Stimulated activated CD4-positive, alpha-beta T cell treated with anti-CD3 and anti-CD28 coated beads, Interleukin-4, amount 100 ng/mL, for 4 hours (primary cell): ENCODE data around the gene PPY.
"Not testable (repeated sequence)": the region's sequence is repeated elsewhere in the genome, so short reads cannot be mapped to it uniquely, and the experiment has no call there.

ENCODE experiments used
- DNase-seq, 2 experiments: peaks; one replicate each; pipeline ENCODE4 v3.0.0-alpha.2; 2020

Gene PPY

DNA sequence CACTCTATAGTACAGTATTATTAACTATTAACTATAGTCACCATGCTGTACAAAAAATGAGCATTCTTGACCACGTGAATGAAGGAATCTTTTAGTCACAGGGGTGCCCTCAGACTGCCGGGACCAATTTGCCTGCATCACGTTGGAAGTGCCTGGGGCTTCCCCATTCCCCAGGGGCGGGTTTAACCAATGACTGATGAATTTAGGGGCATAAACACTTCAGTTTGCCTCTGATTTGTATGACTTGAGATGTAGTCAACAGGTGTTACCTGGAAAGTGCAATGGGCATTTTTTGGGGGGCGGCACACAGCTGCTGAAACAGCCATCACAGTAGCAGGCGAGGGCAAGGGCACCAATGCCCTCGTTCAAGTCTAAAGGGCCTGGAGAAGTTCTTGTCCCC, 20.2 kb upstream of the PPY start:
- DNase-seq, result no peak

DNA sequence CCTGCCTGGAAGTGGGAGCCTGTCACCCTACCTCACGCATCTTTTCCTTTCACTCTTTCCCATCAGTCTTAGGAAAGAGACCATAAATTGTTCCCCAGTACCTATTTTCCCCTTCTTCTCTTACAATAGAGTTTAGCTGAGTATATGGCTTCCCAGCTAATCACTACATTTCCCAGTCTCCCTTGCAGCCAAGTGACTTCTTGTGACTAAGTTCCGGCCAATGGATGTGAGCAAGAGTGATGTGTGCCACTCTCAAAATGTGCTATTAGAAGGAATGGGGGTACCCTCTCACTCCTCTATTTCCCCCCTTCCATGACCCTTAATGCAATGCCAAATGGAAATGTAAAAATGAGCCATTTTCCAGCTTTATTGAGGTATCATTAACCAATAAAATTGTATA, 19.7 kb upstream of the PPY start:
- no peak for DNase-seq

DNA sequence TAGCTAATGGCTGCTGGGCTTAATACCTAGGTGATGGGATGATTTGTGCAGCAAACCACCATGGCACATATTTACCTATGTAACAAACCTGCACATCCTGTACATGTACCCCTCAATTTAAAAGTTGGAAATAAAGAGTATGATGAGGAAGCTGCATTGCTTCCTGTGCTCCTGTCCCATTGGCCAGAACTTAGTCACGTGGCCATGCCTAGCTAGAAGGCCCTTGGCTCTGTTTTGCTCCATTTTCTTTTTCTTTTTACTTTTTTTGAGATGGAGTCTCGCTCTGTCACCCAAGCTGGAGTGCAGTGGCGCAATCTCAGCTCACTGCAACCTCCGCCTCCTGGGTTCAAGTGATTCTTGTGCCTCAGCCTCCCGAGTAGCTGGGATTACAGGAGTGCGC, 19.0 kb upstream of the PPY start:
- DNase-seq, result not testable (repeated sequence)

DNA sequence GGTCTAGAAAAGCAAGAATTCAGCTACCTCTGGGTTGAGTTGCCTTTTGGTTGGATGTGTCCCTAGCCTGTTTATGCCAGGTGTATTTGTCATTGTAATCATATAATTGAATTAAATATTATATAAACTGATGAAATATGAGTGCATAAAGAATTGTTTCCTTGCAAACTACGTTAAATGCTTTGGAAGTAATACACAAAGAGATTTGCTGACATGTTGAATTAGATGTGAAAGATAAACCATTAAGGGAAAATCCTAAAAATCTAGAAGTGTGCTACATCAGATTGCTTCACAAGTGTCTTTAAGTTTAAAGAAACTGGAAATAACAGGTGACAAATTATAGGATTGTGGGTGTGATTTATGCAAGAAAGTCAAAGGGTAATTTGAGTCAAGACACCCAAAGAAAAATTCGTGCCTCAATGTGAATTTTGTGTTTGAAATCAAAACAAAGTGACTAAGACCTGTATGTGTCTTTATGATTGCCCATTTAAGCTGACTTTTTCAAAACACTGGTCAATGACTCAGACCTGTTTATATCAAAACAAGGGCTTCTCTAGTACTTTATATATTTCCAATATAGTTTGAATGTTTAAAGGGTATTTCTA, 16.6 kb upstream of the PPY start:
- no peak for DNase-seq

DNA sequence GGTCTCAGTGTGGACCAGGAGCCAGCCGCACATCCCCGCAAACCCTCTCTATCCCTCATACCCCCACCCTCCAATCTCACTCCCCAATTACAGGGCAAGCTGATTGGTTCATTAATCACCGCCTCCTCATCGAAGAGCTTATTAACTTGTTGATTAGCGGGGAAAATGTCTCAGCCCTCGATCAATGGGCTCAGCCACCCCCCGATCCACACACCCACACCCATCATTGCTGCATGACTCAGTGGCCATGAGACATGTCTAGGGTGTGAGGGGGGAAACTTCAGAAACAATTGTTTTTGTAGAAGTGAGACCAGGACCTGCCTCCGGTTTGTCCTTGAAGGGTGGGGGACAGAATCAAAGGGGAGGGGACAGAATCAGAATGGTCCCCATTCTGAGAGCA, 13.9 kb upstream of the PPY start:
- no peak for DNase-seq

DNA sequence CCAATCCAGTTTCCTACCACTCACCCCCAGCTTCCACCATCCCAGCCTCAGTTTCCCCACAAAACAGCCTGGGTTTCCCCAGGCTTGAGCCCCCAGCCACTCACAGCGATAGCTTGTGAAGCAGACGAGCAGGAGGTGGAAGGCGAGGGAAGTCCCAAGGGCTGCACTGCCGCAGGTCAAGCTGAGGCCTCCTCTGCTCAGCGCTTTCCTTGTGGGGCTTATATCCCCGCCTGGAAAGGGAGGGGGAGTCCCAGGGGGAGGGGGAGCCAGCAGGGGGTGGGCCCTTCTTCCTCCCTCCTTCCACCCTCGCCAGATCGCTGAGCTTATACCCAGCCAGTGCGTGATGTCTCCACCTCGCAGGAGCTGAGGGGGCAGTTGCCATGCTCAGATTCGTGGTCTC, 11.5 kb upstream of the PPY start, which contains the start of gene PYY:
PYY (minus strand) TSS at position 195 of the 400 bp plus-strand sequence. CDS start 457 bp downstream, outside the sequence.
- DNase-seq, result no peak

DNA sequence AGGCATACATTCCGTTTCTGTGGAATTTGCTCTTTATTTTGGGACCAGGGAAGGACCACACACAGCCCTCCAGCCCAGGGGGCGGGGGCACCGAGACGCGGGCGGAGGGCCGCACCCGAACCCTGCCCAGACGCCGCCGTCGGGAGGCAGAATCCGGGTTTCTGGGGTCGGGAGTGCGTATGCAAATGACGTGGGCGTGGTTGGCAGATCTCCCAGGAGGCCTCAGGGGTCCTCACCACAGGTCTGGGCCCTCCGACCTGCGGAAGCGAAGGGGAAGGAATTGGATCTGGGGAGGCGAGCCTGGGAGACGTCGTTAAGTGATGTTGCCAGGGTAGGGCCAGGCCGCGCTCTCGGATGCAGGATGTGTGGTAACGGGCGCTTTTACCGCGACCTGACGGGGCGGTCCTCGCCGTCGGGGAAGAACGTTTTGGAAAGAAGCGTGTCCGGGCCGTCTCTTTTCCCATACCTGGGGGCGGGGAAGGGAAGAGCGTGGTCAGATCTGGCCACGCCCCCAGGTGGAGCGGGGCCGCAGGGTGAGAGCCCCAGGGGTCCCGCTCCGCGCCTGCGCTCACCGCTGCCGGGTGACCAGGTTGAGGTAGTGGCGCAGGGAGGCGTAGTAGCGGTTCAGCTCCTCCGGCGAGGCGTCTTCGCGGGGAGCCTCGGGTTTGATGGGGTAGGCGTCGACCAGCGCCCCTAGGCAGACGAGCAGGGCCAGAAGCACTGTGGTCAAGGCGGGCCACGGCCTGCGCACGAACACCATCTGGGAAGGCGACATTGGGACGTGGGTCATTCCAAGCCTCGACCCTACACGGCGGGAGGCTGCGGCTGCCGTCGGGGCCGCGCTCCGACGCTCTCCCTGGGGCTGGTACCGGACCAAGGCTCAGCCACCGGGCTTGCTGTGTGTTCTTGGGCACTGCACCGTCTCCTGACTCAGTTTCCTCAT, 10.7 kb upstream of the PPY start:
- DNase-seq, result no peak

DNA sequence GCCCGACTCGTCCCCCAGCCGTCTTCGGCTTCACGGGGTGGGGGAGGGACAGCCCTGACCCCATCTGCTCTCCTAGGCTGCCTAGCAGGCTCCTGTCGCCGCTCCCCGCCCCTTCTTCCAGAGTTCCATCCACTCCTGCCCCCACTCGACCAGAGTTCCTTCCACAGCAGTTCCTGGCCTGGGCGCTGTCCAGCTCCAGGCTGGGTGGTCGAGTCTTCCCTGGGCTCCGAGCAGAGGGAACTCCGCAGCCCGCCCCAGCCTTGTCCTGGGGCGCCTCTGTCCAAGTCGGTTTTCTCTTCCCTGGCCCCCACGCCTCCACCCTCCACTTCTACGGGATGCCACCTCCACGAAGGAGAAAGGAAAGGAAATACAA, 10.1 kb upstream of the PPY start:
- DNase-seq, result no peak

DNA sequence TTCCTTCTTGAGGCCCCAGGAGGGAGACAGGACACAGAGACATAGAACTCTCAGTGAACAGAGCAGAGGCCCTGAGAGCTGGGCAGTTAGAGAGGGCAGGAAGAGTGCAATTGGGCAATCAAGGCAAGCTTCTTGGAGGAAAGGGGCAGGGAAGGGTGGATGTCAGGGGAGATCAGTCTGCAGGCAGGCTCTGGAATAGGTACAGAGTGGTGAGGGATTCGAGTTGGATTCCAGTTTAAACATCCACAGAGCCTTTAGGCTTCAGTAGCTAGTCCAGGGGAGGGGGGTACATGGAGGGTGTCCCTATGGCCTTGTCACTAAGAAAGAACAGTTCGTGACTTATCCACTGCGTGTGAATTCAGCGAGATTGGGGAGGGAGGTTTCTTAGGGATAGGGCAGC, 9.5 kb upstream of the PPY start:
- no peak for DNase-seq

DNA sequence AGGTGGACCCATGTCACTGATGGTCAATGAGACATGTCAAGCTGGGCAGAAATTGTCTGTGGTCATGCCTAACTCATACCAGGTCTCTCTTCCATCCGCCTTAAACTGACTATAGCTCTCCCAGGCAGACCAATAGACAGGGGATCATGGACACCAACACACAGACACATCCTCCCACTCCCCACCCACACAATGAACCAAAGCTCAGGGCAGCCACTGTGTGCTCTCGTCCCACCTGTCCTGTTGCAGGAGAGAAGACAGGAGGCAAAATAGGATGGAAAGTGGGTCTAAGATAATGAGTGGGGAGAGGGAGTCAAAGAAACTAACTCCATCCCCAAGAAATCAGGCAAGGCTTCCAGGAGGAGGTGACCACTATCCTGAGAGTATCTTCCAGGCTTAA, 8.3 kb upstream of the PPY start:
- no peak for DNase-seq

DNA sequence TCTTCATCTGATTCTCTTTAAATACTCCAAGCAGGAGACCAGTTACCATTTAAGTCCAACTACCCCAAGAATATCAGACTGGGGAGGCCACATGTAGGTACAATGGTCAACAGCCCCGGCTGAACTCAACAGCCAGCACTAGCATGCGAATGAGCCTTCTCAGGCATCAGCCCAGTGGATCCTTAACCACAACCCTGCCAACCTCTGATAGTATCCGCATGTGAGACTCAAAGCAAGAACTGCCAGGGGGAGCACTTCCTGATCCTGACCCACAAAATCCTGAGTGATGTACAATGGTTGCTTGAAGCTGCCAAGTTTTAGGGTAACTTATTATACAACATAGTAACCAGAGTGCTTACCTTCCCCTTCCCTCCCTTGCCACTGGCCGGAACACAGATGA, 7.5 kb upstream of the PPY start:
- no peak for DNase-seq

DNA sequence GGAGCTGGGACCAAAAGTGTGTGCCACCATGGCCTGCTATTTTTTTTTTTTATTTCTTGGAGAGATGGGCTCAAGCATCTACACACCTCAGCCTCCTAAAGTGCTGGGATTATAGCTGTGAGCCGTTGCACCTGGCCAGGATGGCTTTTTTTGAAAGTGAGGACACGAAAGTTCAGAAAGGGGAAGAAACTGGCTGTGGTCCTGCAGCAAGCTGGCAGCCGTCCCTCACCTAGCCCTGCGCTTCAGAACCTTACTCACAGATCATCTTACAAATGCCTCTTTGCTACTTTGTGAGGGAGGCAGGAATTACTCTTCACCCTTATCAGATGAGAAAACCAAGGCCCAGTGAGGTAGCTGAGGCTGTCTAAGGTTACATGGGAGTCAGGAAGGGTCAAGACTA, 4.5 kb upstream of the PPY start:
- no peak for DNase-seq

DNA sequence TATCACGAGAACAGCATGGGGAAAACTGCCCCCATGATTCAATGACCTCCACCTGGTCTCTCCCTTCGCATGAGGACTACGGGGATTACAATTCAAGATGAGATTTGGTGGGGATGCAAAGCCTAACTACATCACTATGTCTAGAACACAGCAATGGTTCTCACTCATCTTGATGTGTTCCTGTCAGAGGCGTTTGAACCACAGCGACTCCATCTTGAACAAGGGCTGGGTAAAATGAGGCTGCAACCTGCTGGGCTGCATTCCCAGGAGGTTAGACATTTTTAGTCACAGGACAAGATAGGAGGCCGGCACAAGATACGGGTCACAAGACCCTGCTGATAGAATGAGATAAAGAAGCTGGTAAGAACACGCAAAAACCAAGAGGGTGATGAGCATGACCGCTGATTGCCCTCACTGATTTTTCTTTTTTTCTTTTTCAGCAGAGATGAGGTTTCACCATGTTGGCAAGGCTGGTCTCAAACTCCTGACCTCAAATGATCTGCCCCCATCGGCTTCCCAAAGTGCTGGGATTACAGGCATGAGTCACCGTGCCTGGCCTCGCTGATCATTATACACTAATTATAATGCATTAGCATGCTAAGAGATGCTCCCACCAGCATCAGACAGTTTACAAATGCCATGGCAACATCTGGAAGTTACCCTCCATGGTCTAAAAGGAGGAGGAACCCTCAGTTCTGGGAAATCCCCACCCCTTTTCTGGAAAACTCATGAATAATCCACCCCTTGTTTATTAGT, 3.0 kb upstream of the PPY start:
- no peak for DNase-seq

DNA sequence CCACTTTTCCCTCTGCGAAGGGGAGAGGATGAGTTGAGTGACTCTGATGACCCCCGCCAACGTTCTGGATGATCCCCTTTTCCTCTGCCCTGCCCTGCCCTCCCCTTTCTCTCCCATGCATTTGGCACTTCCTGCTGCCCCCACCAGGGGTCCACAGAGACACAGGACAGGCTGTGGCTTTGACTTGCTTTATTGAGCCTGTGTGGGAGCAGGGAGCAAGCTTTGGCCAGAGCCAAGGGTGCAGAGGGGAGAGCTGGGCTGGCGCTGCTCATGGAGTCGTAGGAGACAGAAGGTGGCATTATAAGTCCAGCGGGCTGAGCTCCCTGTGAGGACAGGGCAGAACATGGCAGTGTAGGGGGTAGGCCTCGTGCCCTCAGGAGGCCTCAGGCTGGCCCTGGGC, 1.6 kb downstream of the PPY start:
- no peak for DNase-seq

DNA sequence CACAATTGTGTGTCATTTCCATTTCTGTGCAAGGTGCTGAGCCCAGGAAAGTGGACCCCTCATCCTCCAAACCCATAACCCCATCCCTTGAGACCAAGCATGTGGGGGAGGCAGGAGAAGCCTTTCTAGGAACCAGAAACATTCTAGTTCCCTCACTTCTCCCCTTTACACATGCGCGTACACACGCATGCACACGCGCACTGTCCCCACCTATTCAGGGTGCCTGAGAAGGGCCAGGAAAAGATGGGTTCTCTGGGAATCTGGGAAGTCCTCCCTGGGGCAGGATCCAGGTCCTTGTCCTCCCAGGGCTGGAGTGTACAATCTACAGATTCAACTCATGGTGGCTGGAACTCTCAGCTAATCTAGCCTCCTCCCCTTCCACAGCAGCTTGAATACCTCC, 2.4 kb downstream of the PPY start:
- no peak for DNase-seq

DNA sequence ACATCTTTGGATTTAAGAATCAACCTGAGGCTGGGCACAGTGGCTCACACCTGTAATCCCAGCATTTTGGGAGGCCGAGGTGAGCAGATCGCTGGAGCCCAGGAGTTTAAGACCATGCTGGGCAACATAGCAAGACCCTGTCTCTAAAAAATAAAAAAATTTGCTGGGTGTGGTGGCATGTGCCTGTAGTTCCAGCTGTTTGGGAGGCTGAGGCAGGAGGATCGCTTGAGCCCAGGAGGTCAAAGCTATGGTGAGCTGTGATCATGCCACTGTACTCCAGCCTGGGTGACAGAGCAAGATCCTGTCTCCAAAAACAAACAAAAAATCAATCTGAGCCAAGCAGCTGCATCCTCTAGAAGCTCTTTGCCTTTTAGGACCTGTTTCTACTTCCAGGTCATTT, 2.8 kb downstream of the PPY start:
- DNase-seq, result not testable (repeated sequence)

DNA sequence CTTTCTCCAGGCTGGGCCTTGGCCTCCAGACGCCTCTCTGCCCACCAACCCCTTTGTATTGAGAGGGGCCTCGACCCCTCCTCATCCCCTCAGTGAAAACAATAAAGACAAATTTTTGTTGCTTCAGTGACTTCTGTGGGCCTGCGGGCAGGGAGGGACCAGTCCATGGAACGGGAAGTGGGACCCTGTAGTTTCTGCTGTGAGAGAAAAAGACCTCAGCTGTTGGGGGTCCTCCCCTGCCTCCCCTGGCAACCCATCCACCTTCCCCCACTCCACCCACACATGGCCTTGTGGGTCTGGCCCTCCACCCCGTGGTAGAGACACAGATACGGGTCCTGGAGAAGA, 3.5 kb downstream of the PPY start:
- no peak for DNase-seq

DNA sequence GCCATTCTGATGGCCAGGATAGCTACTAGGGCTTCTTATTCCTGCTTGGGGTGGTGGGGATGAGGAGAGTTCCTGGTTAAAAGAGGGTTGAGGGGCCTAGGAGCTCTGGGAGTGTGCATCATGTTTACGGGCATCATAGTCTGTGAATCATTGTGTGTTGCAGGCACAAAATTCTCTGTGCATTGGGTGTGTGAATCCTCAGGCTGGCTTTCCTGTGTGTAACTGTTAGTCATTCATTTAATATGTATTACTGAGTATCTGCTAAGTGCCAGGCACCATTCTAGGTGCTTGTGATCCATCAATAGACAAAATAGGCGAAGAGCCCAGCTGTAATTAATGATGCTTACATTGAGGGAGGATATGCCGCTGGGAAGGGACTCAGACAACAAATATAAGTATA, 5.8 kb downstream of the PPY start:
- DNase-seq, result no peak

DNA sequence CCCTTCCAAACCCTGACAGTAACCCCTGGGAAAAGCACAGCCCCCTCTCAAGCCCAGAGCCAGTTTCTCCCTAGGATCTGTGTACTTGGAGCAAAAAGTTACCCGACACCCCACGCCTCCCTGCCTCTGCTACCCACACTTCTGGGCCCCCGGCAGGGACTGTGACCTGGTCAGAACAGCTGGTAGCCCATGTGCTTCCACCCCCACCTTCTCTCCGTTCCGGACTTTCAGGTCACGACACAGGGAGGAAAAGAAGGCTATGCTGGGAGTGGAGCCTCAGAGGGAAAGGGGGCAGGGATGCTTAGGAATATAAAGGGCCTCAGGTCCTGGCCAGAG, 6.4 kb downstream of the PPY start:
- no peak for DNase-seq

DNA sequence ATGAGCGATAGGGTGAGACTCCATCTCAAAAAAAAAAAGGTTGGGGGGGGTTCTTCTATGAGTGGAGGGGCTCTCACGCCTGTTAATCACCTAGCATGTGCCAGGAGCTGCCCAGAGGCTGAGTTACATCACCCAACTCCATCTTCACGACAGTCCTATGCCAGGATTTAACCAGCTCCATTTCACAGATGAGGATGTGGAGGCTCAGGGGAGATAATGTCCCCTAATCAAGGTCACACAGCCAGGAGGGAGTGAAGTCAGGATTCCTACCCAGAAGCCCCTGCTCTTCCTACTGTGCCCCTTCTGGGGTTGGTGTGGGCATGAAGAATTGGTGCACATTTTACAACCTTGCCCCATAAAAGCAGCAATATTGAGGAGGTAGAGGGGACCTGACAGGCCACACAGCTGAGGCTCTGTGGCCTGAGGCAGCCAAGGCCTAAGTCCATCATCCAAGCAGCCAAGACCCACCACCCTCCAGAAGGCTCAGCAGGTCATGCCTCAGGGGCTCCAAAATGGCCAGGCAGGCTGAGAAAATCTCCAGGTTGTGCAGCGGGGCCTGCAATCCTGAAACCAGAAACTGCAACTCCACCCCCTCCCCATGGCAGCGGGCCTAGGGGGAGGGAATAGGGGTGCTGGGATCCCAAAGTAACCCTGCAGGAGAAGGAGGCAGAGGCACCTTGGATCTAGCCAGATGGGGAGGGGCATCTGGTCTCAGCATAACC, 6.9 kb downstream of the PPY start:
- no peak for DNase-seq

DNA sequence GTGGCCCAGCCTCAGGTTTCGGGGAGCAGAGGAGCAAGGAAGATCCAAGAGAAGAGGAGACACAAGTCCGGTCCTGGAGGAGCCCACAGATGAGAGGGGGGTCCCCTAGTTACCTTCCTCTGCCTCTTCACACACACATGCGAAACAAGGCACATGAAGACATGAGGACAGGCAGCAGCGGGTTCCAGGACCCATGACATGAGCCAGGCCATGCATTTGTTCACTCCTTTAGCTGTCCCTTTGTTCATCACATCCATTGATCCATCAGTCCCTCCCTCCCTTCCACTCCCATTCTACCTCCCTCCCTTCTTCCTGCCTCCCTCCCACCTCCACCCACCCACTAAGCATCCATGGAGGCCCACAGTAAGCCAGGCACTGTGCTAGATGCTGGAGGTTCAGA, 9.4 kb downstream of the PPY start:
- DNase-seq, result no peak

DNA sequence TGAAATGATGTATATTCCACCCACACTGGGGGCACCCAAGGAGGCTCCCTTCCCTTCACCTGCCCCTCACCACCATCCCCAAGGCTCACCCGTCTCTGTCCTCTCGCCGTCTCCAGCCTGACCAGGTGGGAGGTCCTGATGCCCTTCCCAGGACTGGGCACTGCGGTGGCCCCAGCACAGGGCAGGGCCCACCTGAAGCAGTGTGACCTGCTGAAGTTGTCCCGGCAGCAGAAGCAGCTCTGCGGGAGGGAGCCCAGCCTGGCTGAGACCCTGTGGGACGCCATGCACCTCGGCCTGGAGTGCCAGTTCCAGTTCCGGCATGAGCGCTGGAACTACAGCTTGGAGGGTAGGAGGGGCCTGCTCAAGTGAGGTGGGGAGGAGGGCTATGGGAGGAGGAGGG, 9.9 kb downstream of the PPY start:
- DNase-seq, result no peak

DNA sequence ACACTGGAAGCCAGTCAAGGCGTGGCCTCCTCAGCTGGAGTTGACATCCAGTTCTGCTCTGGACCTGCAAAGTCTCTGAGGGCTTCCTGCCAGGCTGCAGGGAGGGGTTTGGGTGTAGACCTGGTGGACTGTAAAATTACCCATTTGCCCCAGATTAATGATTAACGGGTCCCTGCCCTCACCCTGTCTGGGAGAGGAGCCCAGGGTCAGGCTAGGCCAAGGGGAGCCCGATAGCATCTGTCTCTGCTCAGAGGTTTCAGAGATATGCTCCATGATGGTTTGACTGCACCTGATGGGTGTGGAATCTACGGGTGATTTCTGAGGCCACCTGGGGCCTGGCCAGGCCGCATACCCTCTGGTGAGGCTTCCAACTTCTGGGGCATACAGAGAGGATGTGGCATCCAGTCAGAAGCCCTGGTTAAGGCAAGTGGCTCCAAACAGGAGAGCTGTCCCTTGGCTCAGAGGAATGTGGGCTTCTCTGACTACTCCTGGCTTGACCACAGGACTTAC, 11.2 kb downstream of the PPY start:
- no peak for DNase-seq
